ENCODE results near the gene ETV4.
"Not testable (repeated sequence)": the region's sequence is repeated elsewhere in the genome, so short reads cannot be mapped to it uniquely, and the experiment has no call there.

The ETV4 gene

DNA sequence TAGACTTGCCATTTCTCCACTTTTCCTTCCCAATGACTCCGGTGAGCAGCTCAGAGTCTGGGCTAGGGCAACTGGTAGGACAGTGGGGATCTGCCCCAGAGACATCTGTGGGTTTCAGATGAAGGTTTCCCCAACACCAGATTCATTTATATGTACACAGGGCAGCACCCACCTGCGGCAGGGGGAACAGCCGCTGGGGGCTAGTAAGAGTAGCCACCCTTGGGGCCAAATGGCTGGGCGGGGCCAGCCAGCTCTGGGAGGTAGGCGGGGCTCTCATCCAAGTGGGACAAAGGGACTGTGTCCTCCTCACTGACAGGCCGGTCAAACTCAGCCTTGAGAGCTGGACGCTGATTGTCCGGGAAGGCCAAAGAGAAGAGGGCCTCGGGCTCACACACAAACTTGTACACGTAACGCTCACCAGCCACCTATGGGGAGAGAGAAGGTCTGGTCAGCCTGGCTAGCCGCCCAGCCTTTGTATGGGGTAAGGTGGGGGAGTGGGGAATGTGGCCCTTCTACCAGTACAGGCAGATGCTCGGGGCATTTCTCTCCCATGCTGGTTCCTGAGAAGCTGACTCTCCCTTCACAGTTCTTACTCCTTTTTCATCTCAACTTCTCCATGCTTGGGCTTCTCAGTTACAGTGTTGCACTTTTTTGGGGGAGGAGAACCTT lies 17.7 kb downstream of the ETV4 start:
- no peak for DNase-seq (ENCODE audit: low spot score)
- Mint-ChIP-seq H3K9me3 (no peaks in the 10 kb centered on the region), H3K4me1 (ENCODE audit: low read depth) (peaks cover 4% of the 10 kb centered on the region), H3K36me3 (ENCODE audit: low read depth) (peaks cover 21% of the 10 kb centered on the region), H3K4me3 (no peak overlapping the region), H3K27me3 (ENCODE audit: low read depth) (no peaks in the 10 kb centered on the region), H3K27ac (no peak overlapping the region)

- H3K27me3 Mint-ChIP-seq (ENCODE audit: low read depth): no peaks in the 10 kb centered on the region
- peaks cover 4% of the 10 kb centered on the region for H3K4me1 Mint-ChIP-seq (ENCODE audit: low read depth)
- H3K9me3 Mint-ChIP-seq: no peaks in the 10 kb centered on the region
- H3K36me3 Mint-ChIP-seq (ENCODE audit: low read depth): peaks cover 24% of the 10 kb centered on the region
- no peak for DNase-seq (ENCODE audit: low spot score)
- no peak overlapping the region for H3K4me3 Mint-ChIP-seq
- no peak overlapping the region for H3K27ac Mint-ChIP-seq
Measured at GRCh38 chr17:43526886-43527648, 19.1 kb downstream of the ETV4 start.

DNA sequence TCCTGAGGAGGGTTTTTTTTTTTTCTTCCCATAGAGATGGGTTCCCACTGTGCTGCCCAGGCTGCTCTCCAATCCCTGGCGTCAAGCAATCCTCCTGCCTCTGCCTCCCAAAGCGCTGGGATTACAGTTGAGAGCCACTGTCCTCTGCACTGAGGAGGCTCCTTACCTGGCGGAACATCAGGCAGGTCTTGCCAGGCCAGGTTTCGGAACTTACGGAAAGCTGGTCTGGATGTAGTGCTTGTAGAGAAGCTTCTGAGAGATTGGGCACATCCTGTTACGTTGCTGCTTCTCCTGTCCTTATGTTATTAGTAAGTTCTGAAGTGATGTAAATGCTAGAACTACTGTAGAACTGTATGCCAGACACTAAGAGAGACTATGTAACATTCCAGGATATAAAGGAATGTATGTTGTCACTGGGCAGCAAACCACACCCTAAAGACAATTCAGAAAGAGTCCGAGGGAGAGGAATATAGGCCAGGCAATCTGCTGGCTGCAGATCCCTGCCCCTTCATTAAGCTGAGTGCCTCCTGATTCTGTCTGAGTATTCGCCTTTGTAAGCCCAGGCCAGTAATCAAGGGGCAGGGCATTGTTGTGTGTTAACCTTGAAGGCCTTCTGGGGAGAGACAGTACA lies 21.1 kb downstream of the ETV4 start:
- peaks cover 2% of the 10 kb centered on the region for H3K4me1 Mint-ChIP-seq (ENCODE audit: low read depth)
- H3K36me3 Mint-ChIP-seq (ENCODE audit: low read depth): peaks cover 40% of the 10 kb centered on the region
- DNase-seq (ENCODE audit: low spot score): no peak
- no peak overlapping the region for H3K4me3 Mint-ChIP-seq
- H3K9me3 Mint-ChIP-seq: no peaks in the 10 kb centered on the region
- no peak overlapping the region for H3K27ac Mint-ChIP-seq
- no peaks in the 10 kb centered on the region for H3K27me3 Mint-ChIP-seq (ENCODE audit: low read depth)

DNA sequence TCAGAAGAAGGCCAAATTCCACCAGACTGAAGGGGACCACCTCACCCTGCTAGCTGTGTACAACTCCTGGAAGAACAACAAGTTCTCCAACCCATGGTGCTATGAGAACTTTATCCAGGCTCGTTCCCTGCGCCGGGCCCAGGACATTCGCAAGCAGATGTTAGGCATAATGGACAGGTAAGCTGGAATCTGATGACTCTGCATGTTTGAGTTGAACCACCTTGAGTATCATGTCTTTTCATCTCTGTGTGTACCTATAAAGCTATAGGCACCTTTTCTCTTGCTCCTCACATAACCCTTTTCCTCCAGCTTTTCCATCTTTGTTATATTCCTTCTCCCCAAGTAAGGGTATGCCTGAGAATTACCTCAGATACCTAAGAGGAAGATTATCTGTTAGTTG lies 24.8 kb downstream of the ETV4 start:
- Mint-ChIP-seq H3K27ac (no peak overlapping the region), H3K36me3 (ENCODE audit: low read depth) (peaks cover 58% of the 10 kb centered on the region)

DNA sequence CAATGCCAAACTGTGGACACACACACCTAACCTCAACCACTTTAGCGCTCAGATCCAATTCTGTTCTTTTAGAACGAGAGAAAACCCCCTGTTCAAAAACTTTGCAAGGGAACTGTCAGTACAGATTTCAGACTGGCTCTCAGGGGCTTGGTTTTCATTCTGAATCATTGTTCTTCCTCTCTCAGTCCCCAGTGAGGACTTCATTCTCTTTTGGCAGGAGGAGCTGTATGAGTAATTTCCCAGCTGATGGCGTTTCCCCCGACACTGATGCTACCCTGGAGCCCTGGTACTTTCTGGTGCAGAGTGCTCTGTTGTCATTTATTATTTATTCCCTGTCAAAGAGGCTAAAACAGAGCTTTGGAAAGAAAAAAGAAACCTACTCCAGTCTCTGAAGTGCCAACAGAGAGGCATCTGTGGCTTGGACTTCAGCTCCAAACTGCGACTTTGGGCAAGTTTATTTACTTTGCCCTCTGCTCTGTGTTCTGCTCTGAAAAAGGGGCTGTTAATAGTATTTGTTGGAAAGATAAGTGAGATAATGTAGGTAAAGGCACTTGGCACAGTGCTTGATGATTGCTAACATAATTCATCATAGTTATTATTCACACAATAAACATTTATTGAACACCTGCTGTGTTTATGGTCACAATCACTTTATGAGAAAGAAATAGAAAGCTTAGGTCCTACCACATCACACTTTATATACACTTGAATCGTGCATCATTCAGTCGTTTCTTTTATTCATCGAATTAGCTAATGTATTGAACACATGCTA lies 28.3 kb downstream of the ETV4 start:
- Mint-ChIP-seq H3K9me3 (no peaks in the 10 kb centered on the region), H3K4me3 (no peak overlapping the region), H3K36me3 (ENCODE audit: low read depth) (peaks cover 51% of the 10 kb centered on the region), H3K27ac (no peak overlapping the region), H3K27me3 (ENCODE audit: low read depth) (no peaks in the 10 kb centered on the region), H3K4me1 (ENCODE audit: low read depth) (peaks cover 4% of the 10 kb centered on the region)
- no peak for DNase-seq (ENCODE audit: low spot score)

More for the DNA sequence above, 24.8 kb downstream of the ETV4 start:
- Mint-ChIP-seq H3K27me3 (ENCODE audit: low read depth) (no peaks in the 10 kb centered on the region), H3K4me3 (no peak overlapping the region), H3K9me3 (no peaks in the 10 kb centered on the region), H3K4me1 (ENCODE audit: low read depth) (peaks cover 4% of the 10 kb centered on the region)
- DNase-seq (ENCODE audit: low spot score): no peak

GRCh38 chr17:43517161-43517560 lies 29.0 kb downstream of the ETV4 start:
- H3K27ac Mint-ChIP-seq: no peak overlapping the region
- H3K36me3 Mint-ChIP-seq (ENCODE audit: low read depth): peaks cover 54% of the 10 kb centered on the region
- no peak for DNase-seq (ENCODE audit: low spot score)
- H3K4me3 Mint-ChIP-seq: no peak overlapping the region
- no peaks in the 10 kb centered on the region for H3K27me3 Mint-ChIP-seq (ENCODE audit: low read depth)
- H3K4me1 Mint-ChIP-seq (ENCODE audit: low read depth): peaks cover 4% of the 10 kb centered on the region
- no peaks in the 10 kb centered on the region for H3K9me3 Mint-ChIP-seq

GRCh38 chr17:43515656-43516055 lies 30.5 kb downstream of the ETV4 start:
- H3K4me3 Mint-ChIP-seq: no peak overlapping the region
- no peaks in the 10 kb centered on the region for H3K27me3 Mint-ChIP-seq (ENCODE audit: low read depth)
- peaks cover 51% of the 10 kb centered on the region for H3K36me3 Mint-ChIP-seq (ENCODE audit: low read depth)
- no peaks in the 10 kb centered on the region for H3K9me3 Mint-ChIP-seq
- DNase-seq (ENCODE audit: low spot score): no peak
- H3K4me1 Mint-ChIP-seq (ENCODE audit: low read depth): peaks cover 4% of the 10 kb centered on the region
- no peak overlapping the region for H3K27ac Mint-ChIP-seq

DNA sequence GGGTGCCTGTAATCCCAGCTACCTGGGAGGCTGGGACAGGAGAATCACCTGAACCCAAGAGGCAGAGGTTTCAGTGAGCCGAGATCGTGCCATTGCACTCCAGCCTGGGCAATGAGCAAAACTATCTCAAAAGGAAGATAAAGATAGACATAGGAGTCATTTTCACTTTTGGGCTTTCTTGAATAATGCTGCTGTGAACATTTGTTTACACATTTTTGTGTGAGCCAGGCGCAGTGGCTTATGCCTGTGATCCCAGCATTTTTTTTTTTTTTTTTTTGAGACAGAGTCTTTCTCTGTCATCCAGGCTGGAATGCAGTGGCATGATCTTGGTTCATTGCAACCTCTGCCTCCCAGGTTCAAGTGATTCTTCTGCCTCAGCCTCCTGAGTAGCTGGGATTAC lies 34.9 kb downstream of the ETV4 start:
- H3K4me1 Mint-ChIP-seq (ENCODE audit: low read depth); H3K4me3 Mint-ChIP-seq; H3K9me3 Mint-ChIP-seq; H3K27me3 Mint-ChIP-seq (ENCODE audit: low read depth); DNase-seq (ENCODE audit: low spot score); H3K27ac Mint-ChIP-seq: not testable (repeated sequence)
- peaks cover 47% of the 10 kb centered on the region for H3K36me3 Mint-ChIP-seq (ENCODE audit: low read depth)

DNA sequence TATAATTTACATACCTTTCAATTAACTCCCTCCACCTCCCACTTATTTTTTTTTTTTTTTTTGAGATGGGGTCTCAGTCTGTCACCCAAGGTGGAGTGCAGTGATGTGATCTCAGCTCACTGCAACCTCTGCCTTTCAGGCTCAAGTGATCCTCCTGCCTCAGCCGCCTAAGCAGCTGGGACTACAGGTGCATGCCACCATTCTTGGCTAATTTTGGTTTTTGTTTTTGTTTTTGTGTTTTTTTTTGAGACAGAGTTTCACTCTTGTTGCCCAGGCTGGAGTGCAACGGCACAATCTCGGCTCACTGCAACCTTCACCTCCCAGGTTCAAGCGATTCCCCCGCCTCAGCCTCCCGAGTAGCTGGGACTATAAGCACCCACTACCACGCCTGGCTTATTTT lies 36.7 kb downstream of the ETV4 start:
- DNase-seq (ENCODE audit: low spot score); H3K4me1 Mint-ChIP-seq (ENCODE audit: low read depth); H3K27me3 Mint-ChIP-seq (ENCODE audit: low read depth); H3K4me3 Mint-ChIP-seq; H3K9me3 Mint-ChIP-seq; H3K27ac Mint-ChIP-seq: not testable (repeated sequence)
- H3K36me3 Mint-ChIP-seq (ENCODE audit: low read depth): peaks cover 53% of the 10 kb centered on the region

- H3K27ac Mint-ChIP-seq: no peak overlapping the region
- peaks cover 43% of the 10 kb centered on the region for H3K36me3 Mint-ChIP-seq (ENCODE audit: low read depth)
- DNase-seq (ENCODE audit: low spot score): no peak
- peaks cover 8% of the 10 kb centered on the region for H3K4me1 Mint-ChIP-seq (ENCODE audit: low read depth)
- no peak overlapping the region for H3K4me3 Mint-ChIP-seq
- H3K27me3 Mint-ChIP-seq (ENCODE audit: low read depth): no peaks in the 10 kb centered on the region
- H3K9me3 Mint-ChIP-seq: no peaks in the 10 kb centered on the region
Measured at GRCh38 chr17:43490621-43491020, 55.5 kb downstream of the ETV4 start.

- Mint-ChIP-seq H3K4me1 (ENCODE audit: low read depth) (peaks cover 24% of the 10 kb centered on the region), H3K27ac (peak within 1 kb of the TSS; percentile 98), H3K9me3 (no peaks in the 10 kb centered on the region), H3K4me3 (peak within 1 kb of the TSS; percentile 100), H3K36me3 (ENCODE audit: low read depth) (peaks cover 5% of the 10 kb centered on the region), H3K27me3 (ENCODE audit: low read depth) (no peaks in the 10 kb centered on the region)
- DNase-seq (ENCODE audit: low spot score): peak; percentile 98
Measured at GRCh38 chr17:43483674-43484551, 62.2 kb downstream of the ETV4 start, which contains the start of gene DHX8. Gene DHX8 (plus strand): TSS chr17:43483975. CDS start chr17:43484038, 63 bp downstream.

- H3K4me1 Mint-ChIP-seq (ENCODE audit: low read depth): peaks cover 21% of the 10 kb centered on the region
- no peaks in the 10 kb centered on the region for H3K27me3 Mint-ChIP-seq (ENCODE audit: low read depth)
- H3K4me3 Mint-ChIP-seq: no peak overlapping the region
- H3K9me3 Mint-ChIP-seq: no peaks in the 10 kb centered on the region
- H3K27ac Mint-ChIP-seq: no peak overlapping the region
- peaks cover 5% of the 10 kb centered on the region for H3K36me3 Mint-ChIP-seq (ENCODE audit: low read depth)
- no peak for DNase-seq (ENCODE audit: low spot score)
Measured at GRCh38 chr17:43482103-43483012, 63.8 kb downstream of the ETV4 start.
